ENCODE results near the gene ERICH2. TPM values are rescaled to one million over a fixed set of nuclear protein-coding genes. Genes with fewer than 3 reads are reported as not detected.
"Not testable (repeated sequence)": the region's sequence is repeated elsewhere in the genome, so short reads cannot be mapped to it uniquely, and the experiment has no call there.

ERICH2 gene
- polyA plus RNA-seq, 1 experiment = not detected

GRCh38 chr2:170745305-170745704 lies 24.9 kb upstream of the ERICH2 start:
- no peak for TF ChIP-seq CTCF (IDR thresholded peaks at IDR 0.05; ENCODE audit: low read depth, low read length)
- no peak for DNase-seq (ENCODE audit: low read depth, low spot score)
- CTCF ChIA-PET = no interaction called here
- no peaks in the 10 kb centered on the region for H3K9me3 ChIP-seq (ENCODE audit: control insufficient read depth, insufficient read depth, low read length)
- H3K4me3 ChIP-seq (ENCODE audit: low read depth, low read length) = no peak overlapping the region
- H3K27ac ChIP-seq (ENCODE audit: low read depth, low read length) = no peak overlapping the region
- POLR2A ChIA-PET = no interaction called here
- no peaks in the 10 kb centered on the region for H3K27me3 ChIP-seq (ENCODE audit: control insufficient read depth, insufficient read depth, low read length)

- Histone ChIP-seq H3K9me3 (ENCODE audit: control insufficient read depth, insufficient read depth, low read length) (no peaks in the 10 kb centered on the region), H3K27ac (ENCODE audit: low read depth, low read length) (peak overlapping the region; percentile 43), H3K27me3 (ENCODE audit: control insufficient read depth, insufficient read depth, low read length) (no peaks in the 10 kb centered on the region), H3K4me3 (ENCODE audit: low read depth, low read length) (no peak overlapping the region)
- ChIA-PET POLR2A (interaction anchor here (0.5 kb wide), 1 partner anchor 8 kb away, joined by 4 read pairs; no protein-coding TSS in a partner anchor), CTCF (no interaction called here)
- peak; percentile 69 for DNase-seq (ENCODE audit: low read depth, low spot score)
- TF ChIP-seq CTCF (IDR thresholded peaks at IDR 0.05; ENCODE audit: low read depth, low read length) = no peak
Observed at GRCh38 chr2:170747921-170748320, 22.3 kb upstream of the ERICH2 start.

- H3K4me3 ChIP-seq (ENCODE audit: low read depth, low read length); H3K27ac ChIP-seq (ENCODE audit: low read depth, low read length); POLR2A ChIA-PET; DNase-seq (ENCODE audit: low read depth, low spot score); H3K27me3 ChIP-seq (ENCODE audit: control insufficient read depth, insufficient read depth, low read length); H3K9me3 ChIP-seq (ENCODE audit: control insufficient read depth, insufficient read depth, low read length); CTCF ChIA-PET: not testable (repeated sequence)
Observed at GRCh38 chr2:170751555-170751954, 18.6 kb upstream of the ERICH2 start.

GRCh38 chr2:170761572-170761971 lies 8.6 kb upstream of the ERICH2 start:
- ChIA-PET POLR2A (no interaction called here), CTCF (no interaction called here)
- Histone ChIP-seq H3K4me3 (ENCODE audit: low read depth, low read length) (no peak overlapping the region), H3K27ac (ENCODE audit: low read depth, low read length) (no peak overlapping the region), H3K9me3 (ENCODE audit: control insufficient read depth, insufficient read depth, low read length) (no peaks in the 10 kb centered on the region), H3K27me3 (ENCODE audit: control insufficient read depth, insufficient read depth, low read length) (peaks cover 3% of the 10 kb centered on the region)
- DNase-seq (ENCODE audit: low read depth, low spot score) = no peak
- TF ChIP-seq CTCF (IDR thresholded peaks at IDR 0.05; ENCODE audit: low read depth, low read length) = no peak

- ChIA-PET POLR2A (interaction anchor here (0.5 kb wide), 1 partner anchor 1066 kb away, joined by 4 read pairs; no protein-coding TSS in a partner anchor), CTCF (interaction anchor here (0.5 to 0.7 kb wide), 2 partner anchors 23 to 37 kb away, joined by 4 to 8 read pairs; no protein-coding TSS in a partner anchor)
- no peak overlapping the region for H3K27ac ChIP-seq (ENCODE audit: low read depth, low read length)
- H3K27me3 ChIP-seq (ENCODE audit: control insufficient read depth, insufficient read depth, low read length) = peaks cover 3% of the 10 kb centered on the region
- no peak for TF ChIP-seq CTCF (IDR thresholded peaks at IDR 0.05; ENCODE audit: low read depth, low read length)
- no peak for DNase-seq (ENCODE audit: low read depth, low spot score)
- H3K4me3 ChIP-seq (ENCODE audit: low read depth, low read length) = no peak overlapping the region
- no peaks in the 10 kb centered on the region for H3K9me3 ChIP-seq (ENCODE audit: control insufficient read depth, insufficient read depth, low read length)
Observed at GRCh38 chr2:170762760-170763159, 7.4 kb upstream of the ERICH2 start.
